NCI-H2196 treated with DMSO at 0.1 percent for 48 hours (cell line): ENCODE results near the gene ALPG.
"Not testable (repeated sequence)": the region's sequence is repeated elsewhere in the genome, so short reads cannot be mapped to it uniquely, and the experiment has no call there.

ENCODE experiments used
- DNase-seq: peaks from one replicate; lab custom pipeline; 2025; ENCODE audit not compliant: unreplicated experiment; lab: John Stamatoyannopoulos, UW

Gene ALPG

DNA sequence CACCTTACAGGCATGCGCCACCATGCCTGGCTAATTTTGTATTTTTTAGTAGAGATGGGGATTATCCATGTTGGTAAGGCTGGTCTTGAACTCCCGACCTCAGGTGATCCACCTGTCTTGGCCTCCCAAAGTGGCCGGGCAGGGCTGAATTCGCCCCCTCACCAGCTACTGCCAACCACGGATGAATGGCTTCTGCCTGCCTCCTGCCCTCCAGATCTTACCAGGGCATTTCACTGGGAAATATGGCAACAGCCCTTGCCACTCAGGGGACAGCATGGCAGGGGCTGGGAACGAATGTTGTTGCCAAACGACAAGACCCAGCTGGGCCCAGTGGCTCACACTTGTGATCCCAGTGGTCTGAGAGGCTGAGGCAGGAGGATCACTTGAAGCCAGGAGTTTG, 29.9 kb upstream of the ALPG start:
- DNase-seq, result no peak

- DNase-seq, result no peak
Observed at GRCh38 chr2:232377319-232377718, 29.3 kb upstream of the ALPG start.

GRCh38 chr2:232377841-232378734, 28.6 kb upstream of the ALPG start:
- no peak for DNase-seq

GRCh38 chr2:232378735-232379151, 27.9 kb upstream of the ALPG start, which contains the start of gene ALPP:
ALPP (plus strand) TSS chr2:232378751; CDS start chr2:232378803, 52 bp downstream.
- DNase-seq, result not testable (repeated sequence)

DNA sequence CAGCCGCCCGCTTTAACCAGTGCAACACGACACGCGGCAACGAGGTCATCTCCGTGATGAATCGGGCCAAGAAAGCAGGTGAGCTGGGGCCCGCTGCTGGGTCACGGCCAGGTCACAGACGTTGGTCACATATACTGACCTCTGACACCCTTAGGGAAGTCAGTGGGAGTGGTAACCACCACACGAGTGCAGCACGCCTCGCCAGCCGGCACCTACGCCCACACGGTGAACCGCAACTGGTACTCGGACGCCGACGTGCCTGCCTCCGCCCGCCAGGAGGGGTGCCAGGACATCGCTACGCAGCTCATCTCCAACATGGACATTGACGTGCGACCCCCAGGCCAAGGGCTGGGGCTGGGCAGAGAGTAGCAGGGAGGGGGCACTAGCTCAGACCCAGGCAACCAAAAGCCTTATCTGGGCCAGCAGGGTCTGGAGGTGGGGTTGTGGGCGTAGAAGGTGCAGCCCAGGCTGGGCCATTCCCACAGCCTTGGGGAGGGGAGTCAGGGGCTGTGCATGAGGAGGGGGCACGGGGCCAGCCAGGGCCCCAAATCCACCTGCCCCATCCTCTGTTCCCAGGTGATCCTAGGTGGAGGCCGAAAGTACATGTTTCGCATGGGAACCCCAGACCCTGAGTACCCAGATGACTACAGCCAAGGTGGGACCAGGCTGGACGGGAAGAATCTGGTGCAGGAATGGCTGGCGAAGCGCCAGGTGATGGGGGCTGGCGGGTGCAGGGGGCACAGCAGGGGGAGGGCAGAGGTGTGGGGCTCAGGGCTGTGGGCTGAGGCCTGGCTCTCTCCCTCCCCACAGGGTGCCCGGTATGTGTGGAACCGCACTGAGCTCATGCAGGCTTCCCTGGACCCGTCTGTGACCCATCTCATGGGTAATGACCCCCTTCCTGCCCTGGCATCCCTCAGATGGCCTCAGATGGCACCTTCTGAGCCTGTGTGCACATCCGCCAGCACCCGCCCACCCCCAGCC, 26.7 kb upstream of the ALPG start:
- DNase-seq, result not testable (repeated sequence)

GRCh38 chr2:232381204-232382031, 25.2 kb upstream of the ALPG start:
- DNase-seq, result not testable (repeated sequence)

DNA sequence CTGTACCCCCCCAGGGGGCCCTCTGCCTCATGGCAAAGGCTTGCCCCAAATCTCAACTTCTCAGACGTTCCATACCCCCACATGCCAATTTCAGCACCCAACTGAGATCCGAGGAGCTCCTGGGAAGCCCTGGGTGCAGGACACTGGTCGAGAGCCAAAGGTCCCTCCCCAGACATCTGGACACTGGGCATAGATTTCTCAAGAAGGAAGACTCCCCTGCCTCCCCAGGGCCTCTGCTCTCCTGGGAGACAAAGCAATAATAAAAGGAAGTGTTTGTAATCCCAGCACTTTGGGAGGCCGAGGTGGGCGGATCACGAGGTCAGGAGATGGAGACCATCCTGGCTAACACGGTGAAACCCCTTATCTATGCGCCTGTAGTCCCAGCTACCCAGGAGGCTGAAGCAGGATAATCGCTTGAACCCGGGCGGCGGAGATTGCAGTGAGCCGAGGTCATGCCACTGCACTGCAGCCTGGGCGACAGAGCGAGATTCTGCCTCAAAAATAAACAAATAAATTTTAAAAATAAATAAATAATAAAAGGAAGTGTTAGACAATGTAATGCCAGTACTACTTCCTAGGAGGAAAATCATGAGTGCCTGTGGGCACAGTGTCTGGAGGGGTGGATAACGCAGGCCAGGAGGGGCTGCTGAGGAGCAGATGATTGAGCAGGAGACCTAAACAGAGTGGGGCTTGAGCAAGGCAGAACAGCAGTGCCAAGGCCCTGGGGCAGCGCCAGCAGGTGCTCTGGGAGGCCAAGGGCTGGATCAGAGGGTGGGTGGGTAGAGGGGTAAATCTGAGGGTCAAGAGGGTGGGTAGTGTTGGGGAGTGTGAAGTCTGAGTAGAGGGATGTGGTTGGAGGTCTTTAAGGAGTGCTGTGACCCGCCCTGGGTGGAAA, 24.1 kb upstream of the ALPG start:
- DNase-seq, result no peak

DNA sequence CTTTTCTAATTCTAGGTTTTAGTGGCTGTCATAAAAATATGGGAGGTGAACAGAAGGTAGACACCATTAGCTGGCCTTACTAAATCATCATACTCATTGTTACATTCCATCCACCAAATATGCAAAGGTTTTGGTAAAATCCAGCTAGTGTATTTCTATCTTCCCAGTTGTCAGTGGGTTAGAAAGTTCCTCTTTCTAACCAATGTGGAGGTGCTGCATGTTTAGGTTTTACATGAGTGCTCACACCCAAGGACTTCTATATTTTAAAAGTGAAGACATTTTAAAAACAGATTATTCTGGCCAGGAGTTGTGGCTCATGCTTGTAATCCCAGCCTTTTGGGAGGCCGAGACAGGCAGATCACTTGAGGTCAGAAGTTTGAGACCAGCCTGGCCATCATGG, 22.2 kb upstream of the ALPG start:
- DNase-seq, result no peak

GRCh38 chr2:232385058-232385457, 21.6 kb upstream of the ALPG start:
- DNase-seq, result not testable (repeated sequence)

GRCh38 chr2:232385660-232386489, 20.8 kb upstream of the ALPG start:
- DNase-seq, result no peak

DNA sequence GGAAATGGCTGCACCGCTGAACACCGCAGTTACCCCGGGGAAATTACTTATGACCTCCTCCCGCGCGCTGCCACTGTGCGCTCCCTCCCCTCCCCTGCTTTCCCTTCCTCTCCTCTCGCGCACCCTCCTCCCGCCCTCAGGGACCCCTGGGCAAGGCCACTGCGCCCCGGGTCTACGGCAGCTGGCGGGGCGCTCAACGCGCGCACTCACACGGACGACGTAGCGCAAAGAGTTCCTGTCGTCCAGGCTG, 20.2 kb upstream of the ALPG start:
- no peak for DNase-seq

GRCh38 chr2:232386740-232387450, 19.7 kb upstream of the ALPG start:
- no peak for DNase-seq

GRCh38 chr2:232387451-232388171, 19.0 kb upstream of the ALPG start:
- no peak for DNase-seq

DNA sequence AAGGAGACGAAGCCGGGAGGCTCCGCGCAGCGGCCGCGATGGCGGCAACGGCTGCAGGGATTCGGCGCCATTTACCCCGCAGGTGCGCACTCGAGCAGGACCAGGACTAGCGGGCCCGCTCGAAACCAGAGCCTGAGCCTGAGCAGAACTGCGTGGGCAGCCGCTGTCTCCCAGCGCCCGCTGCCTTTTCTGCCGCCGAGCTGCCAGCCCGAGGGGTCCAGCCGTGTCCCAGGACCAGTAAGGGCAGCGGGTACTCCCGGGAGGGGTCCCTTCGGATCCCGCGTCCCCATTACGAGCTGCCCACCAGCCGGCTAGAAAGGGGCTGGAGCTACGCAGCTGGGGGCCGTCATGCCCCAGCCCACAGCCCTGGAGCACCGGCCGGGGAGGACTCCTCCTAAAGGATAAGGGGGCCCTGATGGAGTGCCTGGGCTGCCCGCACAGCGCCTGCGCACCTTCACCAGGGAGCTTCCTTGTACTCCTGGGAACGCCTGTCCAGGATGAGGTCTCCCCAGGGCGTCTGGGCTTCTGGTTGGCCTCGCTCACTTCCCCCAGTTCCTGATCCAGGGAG, 18.2 kb upstream of the ALPG start:
- DNase-seq, result no peak

GRCh38 chr2:232389327-232389726, 17.3 kb upstream of the ALPG start:
- DNase-seq, result no peak

GRCh38 chr2:232390661-232391060, 16.0 kb upstream of the ALPG start:
- no peak for DNase-seq

GRCh38 chr2:232393556-232393955, 13.1 kb upstream of the ALPG start:
- no peak for DNase-seq
